GM21576 (cell line): ENCODE results near the gene DESI2.

Source experiments
- ATAC-seq: cut with Tn5 transposase; IDR thresholded peaks from one replicate; pipeline ENCODE4 v1.9.1; 2021; ENCODE audit warnings: mild to moderate bottlenecking, moderate library complexity; ENCODE audit not compliant: unreplicated experiment

DESI2 gene

GRCh38 chr1:244751271-244751895 is 98.5 kb downstream of the DESI2 start:
- ATAC-seq = no peak

- no peak for ATAC-seq
These were observed 102.7 kb downstream of the DESI2 start for GRCh38 chr1:244755673-244756072.

GRCh38 chr1:244757091-244757939 is 104.4 kb downstream of the DESI2 start:
- no peak for ATAC-seq
